Measurements from ENCODE around the gene SP7.
"Not testable (repeated sequence)": the region's sequence is repeated elsewhere in the genome, so short reads cannot be mapped to it uniquely, and the experiment has no call there.

SP7 gene

DNA sequence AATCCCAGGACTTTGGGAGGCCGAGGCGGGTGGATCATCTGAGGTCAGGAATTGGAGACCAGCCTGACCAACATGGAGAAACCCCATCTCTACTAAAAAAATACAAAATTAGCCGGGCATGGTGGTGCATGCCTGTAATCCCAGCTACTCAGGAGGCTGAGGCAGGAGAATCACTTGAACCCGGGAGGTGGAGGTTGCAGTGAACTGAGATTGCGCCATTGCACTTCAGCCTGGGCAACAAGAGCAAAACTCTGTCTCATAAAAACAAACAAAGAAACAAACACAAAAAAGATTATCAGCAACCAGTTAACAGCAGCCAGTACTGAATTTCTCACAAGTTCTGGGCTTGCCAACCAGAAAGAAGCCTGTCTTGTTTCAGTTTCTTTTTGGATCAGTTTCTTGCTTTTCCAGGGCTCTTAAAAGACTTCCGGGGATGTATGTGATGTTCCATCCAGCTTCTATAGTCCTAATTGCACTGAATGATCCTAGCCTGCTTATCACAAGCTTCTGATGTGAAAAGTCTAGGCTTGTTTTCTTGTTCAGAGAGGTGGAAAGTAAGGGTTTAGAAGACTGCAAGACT, 37.5 kb upstream of the SP7 start:
- H3K27me3 ChIP-seq (ENCODE audit: control insufficient read depth, insufficient read depth, low read length); H3K9me3 ChIP-seq (ENCODE audit: control insufficient read depth, low read length); H3K36me3 ChIP-seq (ENCODE audit: control insufficient read depth, insufficient read depth, low read length); H3K4me3 ChIP-seq (ENCODE audit: low read length): not testable (repeated sequence)
- Histone ChIP-seq H3K9ac (ENCODE audit: low read length) (peak overlapping the region; percentile 36), H3K4me1 (ENCODE audit: control insufficient read depth, insufficient read depth, low read length) (peaks cover 27% of the 10 kb centered on the region)

DNA sequence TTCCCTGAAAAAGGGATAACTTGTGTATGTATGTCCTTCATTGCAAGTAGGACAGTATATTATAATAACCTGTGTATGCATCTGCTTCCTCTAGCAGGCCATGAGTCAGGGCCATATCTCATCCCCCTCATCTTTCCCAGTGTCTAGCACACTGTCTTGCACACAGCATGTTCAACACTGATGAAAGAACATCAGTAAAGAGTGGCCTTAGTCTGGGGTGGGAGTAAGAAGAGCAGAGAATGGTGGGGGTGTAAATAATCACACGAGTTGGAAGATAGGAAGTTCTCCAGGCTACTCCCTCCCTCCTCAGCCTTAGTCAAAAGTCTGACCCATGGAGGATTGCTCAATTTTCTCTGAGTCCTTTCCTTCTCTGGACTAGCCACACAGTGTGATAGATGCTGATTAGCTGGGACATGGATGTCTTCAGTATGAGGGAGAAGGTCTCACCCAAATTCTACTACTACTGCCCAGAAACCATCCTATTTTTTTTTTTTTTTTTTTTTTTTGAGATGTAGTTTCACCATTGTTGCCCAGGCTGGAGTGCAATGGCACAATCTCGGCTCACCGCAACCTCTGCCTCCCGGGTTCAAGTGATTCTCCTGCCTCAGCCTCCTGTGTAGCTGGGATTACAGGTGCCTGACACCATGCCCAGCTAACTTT, 29.2 kb upstream of the SP7 start:
- Histone ChIP-seq H3K27me3 (ENCODE audit: control insufficient read depth, insufficient read depth, low read length) (no peaks in the 10 kb centered on the region), H3K4me3 (ENCODE audit: low read length) (no peak overlapping the region), H3K36me3 (ENCODE audit: control insufficient read depth, insufficient read depth, low read length) (no peaks in the 10 kb centered on the region), H3K4me1 (ENCODE audit: control insufficient read depth, insufficient read depth, low read length) (peaks cover 5% of the 10 kb centered on the region), H3K9ac (ENCODE audit: low read length) (no peak overlapping the region), H3K9me3 (ENCODE audit: control insufficient read depth, low read length) (no peaks in the 10 kb centered on the region)

DNA sequence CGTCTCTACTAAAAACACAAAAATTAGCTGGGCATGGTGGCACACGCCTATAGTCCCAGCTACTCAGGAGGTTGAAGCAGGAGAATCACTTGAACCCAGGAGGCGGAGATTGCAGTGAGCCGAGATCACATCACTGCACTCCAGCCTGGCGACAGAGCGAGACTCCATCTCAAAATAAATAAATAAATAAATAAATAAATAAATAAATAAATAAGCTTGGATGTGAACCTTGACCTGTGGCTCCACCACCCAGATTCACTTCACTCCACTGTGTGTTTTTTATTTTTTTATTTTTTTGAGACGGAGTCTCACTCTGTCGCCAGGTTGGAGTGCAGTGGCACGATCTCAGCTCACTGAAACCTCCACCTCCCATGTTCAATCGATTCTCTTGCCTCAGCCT, 25.5 kb upstream of the SP7 start:
- H3K4me1 ChIP-seq (ENCODE audit: control insufficient read depth, insufficient read depth, low read length); H3K4me3 ChIP-seq (ENCODE audit: low read length); H3K9me3 ChIP-seq (ENCODE audit: control insufficient read depth, low read length); H3K9ac ChIP-seq (ENCODE audit: low read length); H3K36me3 ChIP-seq (ENCODE audit: control insufficient read depth, insufficient read depth, low read length); H3K27me3 ChIP-seq (ENCODE audit: control insufficient read depth, insufficient read depth, low read length): not testable (repeated sequence)

DNA sequence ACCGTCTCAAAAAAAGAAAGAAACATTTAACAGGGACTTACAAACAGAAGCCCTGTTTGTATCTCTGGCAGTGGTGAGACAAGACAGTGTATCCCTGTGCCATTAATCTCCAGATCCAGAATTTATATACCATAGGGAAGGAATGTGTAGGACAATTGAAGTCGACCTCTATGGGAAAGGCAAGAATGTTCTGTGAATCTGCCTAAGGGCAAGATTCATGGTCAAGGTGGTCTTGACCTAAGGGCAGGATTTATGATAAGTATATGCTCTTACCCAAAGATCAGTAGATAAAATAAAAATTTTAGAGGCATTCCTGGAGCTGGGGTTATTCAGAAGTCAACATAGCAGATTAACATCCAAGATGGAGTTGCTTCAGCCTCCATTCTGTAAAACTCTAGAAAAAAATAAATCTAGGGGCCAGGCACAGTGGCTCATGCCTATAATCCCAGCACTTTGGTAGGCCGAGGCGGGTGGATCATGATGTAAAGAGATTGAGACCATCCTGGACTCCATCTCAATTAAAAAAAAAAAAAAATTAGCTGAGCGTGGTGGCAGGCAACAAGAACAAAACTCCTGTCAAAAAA, 22.8 kb upstream of the SP7 start:
- peaks cover 3% of the 10 kb centered on the region for H3K4me1 ChIP-seq (ENCODE audit: control insufficient read depth, insufficient read depth, low read length)
- H3K27me3 ChIP-seq (ENCODE audit: control insufficient read depth, insufficient read depth, low read length) = no peaks in the 10 kb centered on the region
- no peaks in the 10 kb centered on the region for H3K9me3 ChIP-seq (ENCODE audit: control insufficient read depth, low read length)
- H3K9ac ChIP-seq (ENCODE audit: low read length) = no peak overlapping the region
- no peaks in the 10 kb centered on the region for H3K36me3 ChIP-seq (ENCODE audit: control insufficient read depth, insufficient read depth, low read length)
- H3K4me3 ChIP-seq (ENCODE audit: low read length) = no peak overlapping the region

DNA sequence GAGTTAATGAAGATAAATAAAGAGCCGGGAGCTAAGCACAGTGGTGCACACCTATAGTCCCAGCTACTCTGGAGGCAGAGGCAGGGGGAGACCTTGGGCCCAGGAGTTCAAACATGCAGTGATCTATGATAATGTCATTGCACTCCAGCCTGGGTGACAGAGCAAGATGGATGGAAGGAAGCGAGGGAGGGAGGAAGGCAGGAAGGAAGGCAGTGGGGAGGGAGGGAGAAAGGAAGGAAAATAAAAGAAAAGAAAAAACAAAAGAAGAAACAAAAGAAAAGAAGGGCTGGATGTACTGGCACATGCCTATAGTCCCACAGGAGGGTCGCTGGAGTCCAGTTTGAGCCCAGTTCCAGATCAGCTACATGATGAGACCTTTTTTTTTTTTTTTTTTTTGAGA, 19.0 kb upstream of the SP7 start:
- H3K9me3 ChIP-seq (ENCODE audit: control insufficient read depth, low read length) = no peaks in the 10 kb centered on the region

DNA sequence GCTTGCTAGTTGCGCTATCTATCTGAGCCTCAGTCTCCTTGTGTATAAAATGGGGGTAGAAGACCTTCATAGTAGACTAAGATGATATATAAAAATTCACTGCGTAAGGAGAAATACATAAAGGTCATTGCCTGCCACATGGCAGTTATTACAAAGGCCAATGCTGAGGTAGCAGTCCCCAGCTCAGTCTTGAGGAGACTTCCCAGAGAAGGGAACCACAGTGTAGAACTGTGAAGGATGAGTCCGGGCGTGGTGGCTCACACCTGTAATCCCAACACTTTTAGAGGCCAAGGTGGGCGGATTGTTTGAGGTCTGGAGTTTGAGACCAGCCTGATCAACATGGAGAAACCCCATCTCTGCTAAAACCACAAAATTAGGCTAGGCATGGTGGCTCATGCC, 17.1 kb upstream of the SP7 start:
- H3K9me3 ChIP-seq (ENCODE audit: control insufficient read depth, low read length) = no peaks in the 10 kb centered on the region
- peak overlapping the region; percentile 4 for H3K9ac ChIP-seq (ENCODE audit: low read length)
- no peaks in the 10 kb centered on the region for H3K36me3 ChIP-seq (ENCODE audit: control insufficient read depth, insufficient read depth, low read length)

More for the DNA sequence above, 19.0 kb upstream of the SP7 start:
- Histone ChIP-seq H3K36me3 (ENCODE audit: control insufficient read depth, insufficient read depth, low read length) (no peaks in the 10 kb centered on the region), H3K9ac (ENCODE audit: low read length) (no peak overlapping the region), H3K4me1 (ENCODE audit: control insufficient read depth, insufficient read depth, low read length) (peaks cover 15% of the 10 kb centered on the region), H3K4me3 (ENCODE audit: low read length) (no peak overlapping the region), H3K27me3 (ENCODE audit: control insufficient read depth, insufficient read depth, low read length) (no peaks in the 10 kb centered on the region)

DNA sequence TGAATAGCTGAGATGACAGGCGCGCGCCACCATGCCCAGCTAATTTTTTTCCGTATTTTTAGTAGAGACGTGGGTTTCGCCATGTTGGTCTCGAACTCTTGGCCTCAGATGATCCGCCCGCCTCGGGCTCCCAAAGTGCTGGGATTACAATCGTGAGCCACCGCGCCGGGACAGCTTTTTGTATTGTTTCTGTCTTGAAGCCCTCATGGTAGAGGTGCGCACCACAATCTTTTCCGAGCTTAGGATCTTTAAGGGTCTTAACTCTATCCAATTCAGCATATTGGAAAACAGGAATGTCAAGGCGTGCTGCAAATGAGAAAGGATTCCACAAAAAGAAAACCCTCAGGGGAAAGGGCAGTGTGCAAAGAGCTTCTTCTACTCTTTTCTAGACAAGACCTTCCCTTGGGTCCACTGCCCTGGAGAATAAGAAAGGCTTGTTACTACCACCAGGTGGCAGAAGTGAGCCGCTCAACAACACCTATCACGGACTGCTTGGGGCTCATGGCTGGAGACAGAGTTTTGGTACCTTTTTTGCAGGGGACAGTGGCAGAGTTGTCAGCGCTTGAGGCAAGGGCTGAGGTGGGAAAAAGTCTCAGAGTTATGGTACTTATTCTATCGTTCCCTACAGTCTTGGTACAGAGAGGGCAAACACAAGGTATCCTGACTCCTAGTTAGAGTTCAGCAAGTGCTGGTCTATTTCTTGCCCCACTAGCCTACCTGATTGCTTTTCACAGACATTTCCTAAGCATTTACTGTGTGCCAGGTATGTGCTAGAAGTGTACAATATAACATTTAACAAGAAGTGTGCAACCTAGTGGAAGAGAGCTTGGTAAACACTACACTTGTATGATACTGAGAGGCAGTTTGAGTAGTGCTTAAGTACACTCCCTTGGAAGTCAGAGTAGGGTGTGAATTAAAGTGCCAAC, 16.4 kb upstream of the SP7 start:
- no peaks in the 10 kb centered on the region for H3K9me3 ChIP-seq (ENCODE audit: control insufficient read depth, low read length)
- H3K4me3 ChIP-seq (ENCODE audit: low read length) = no peak overlapping the region
- H3K36me3 ChIP-seq (ENCODE audit: control insufficient read depth, insufficient read depth, low read length) = no peaks in the 10 kb centered on the region
- peaks cover 15% of the 10 kb centered on the region for H3K4me1 ChIP-seq (ENCODE audit: control insufficient read depth, insufficient read depth, low read length)
- H3K9ac ChIP-seq (ENCODE audit: low read length) = peak overlapping the region; percentile 19
- no peaks in the 10 kb centered on the region for H3K27me3 ChIP-seq (ENCODE audit: control insufficient read depth, insufficient read depth, low read length)

More for the DNA sequence above, 17.1 kb upstream of the SP7 start:
- Histone ChIP-seq H3K4me3 (ENCODE audit: low read length) (no peak overlapping the region), H3K4me1 (ENCODE audit: control insufficient read depth, insufficient read depth, low read length) (peaks cover 15% of the 10 kb centered on the region), H3K27me3 (ENCODE audit: control insufficient read depth, insufficient read depth, low read length) (no peaks in the 10 kb centered on the region)

DNA sequence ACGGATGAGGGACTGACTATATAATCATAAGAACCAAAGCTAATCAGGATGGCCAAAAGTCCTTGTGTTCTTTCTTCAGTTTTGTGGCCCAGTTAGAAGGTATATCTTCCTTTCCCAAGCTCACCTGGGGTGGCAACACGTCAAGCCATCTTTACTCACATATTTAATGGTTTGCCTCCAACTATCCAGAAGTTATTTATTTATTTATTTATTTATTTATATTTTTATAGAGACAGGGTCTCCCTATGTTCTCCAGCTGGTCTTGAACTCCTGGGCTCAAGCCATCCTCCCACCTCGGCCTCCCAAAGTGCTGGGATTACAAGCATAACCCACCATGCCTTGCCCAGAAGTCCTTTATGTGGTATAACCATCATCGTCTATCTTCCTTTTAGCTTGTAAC, 11.8 kb upstream of the SP7 start:
- Histone ChIP-seq H3K9ac (ENCODE audit: low read length) (no peak overlapping the region), H3K9me3 (ENCODE audit: control insufficient read depth, low read length) (no peaks in the 10 kb centered on the region), H3K36me3 (ENCODE audit: control insufficient read depth, insufficient read depth, low read length) (no peaks in the 10 kb centered on the region), H3K4me1 (ENCODE audit: control insufficient read depth, insufficient read depth, low read length) (peaks cover 24% of the 10 kb centered on the region), H3K4me3 (ENCODE audit: low read length) (no peak overlapping the region), H3K27me3 (ENCODE audit: control insufficient read depth, insufficient read depth, low read length) (peaks cover 5% of the 10 kb centered on the region)

DNA sequence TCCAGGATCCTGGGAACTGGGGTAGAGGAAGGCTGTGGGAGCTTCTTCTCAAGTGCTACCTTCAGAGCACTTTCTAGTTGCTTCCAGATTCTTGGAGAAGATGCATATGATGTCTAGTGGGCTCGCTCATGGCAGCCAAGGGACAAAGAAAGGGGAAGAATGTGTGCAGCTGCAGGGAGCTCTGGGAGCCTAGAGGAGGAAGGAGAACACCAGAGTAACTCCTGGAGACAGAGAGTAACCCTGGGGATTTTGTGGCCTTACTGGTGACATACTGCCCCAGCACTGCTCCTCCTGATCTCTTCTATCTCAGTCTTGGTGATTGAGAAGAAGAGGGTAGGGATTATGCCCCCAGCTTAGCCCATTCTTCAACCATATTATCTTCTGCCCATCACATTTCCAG, 10.3 kb upstream of the SP7 start:
- Histone ChIP-seq H3K4me1 (ENCODE audit: control insufficient read depth, insufficient read depth, low read length) (peaks cover 17% of the 10 kb centered on the region), H3K4me3 (ENCODE audit: low read length) (no peak overlapping the region), H3K36me3 (ENCODE audit: control insufficient read depth, insufficient read depth, low read length) (no peaks in the 10 kb centered on the region), H3K9me3 (ENCODE audit: control insufficient read depth, low read length) (no peaks in the 10 kb centered on the region), H3K27me3 (ENCODE audit: control insufficient read depth, insufficient read depth, low read length) (peaks cover 5% of the 10 kb centered on the region), H3K9ac (ENCODE audit: low read length) (no peak overlapping the region)

DNA sequence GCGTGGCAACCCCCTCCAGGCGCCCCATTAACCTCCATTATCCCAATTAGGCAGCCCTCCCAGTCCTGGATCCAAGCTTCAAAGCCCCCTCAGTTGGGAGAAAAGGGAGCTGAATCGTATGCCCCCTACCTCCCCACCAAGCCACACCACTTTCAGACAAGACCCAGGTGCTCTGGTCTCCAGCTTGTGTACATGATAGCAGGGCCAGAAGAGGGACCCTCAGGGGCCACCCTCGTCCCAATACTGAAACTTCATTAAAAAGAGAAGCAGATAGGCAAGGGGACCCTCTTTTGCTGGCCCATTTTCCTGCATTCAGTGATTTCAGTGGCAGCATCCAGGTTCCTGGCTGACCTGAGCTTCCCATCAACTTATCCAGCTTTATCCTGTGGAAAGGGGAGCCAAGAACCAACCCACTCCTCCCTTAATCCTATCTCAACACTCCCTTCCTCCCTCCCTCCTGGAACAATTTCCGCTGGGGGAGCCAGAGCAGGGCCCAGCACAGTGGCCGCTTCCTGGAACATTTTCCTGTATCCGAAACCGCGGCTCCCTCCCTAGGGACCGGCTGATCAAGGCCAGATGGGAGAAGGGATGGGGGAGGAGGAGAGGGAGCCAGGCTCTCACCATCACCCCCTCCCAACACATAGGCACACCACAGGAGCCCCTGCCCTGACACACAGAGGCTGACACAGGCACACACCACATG, 9.5 kb upstream of the SP7 start:
- Histone ChIP-seq H3K27me3 (ENCODE audit: control insufficient read depth, insufficient read depth, low read length) (peaks cover 5% of the 10 kb centered on the region), H3K36me3 (ENCODE audit: control insufficient read depth, insufficient read depth, low read length) (no peaks in the 10 kb centered on the region), H3K9me3 (ENCODE audit: control insufficient read depth, low read length) (no peaks in the 10 kb centered on the region), H3K9ac (ENCODE audit: low read length) (peak overlapping the region; percentile 63), H3K4me3 (ENCODE audit: low read length) (peak overlapping the region; percentile 15), H3K4me1 (ENCODE audit: control insufficient read depth, insufficient read depth, low read length) (peaks cover 17% of the 10 kb centered on the region)

DNA sequence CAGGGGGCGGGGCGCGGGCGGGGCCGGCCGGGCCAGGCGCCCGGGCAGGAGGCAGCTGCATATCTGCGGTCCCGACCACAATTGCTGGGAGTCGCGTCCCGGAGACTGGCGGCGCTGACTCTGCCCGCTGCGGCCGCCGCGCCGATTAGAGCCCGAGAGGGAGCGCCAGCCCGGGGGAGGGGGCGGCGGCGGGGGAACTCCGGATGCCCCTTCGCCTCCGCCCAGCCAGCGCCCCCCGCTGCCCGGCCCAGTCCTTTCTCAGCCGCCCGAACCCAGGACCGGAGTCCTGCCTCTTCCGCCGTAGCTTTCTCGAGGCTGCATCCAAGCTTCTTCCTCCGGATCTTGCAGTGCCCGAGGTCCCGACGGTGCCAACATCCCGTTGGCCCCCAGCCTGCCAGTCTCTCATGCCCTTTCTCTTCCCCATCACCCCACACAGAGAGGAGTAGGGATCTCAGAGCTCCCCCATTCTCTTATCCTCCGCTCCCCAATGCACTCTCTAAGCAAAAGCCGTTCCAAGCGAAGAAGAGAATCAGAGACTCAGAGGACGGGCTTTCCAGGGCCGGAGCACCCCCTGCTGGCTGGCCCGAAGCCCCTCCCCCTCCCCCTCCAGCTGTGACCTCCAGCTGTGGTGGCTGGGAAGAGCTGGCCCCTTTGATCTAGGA, 8.8 kb upstream of the SP7 start:
- Histone ChIP-seq H3K9ac (ENCODE audit: low read length) (peak overlapping the region; percentile 63), H3K9me3 (ENCODE audit: control insufficient read depth, low read length) (no peaks in the 10 kb centered on the region), H3K27me3 (ENCODE audit: control insufficient read depth, insufficient read depth, low read length) (peaks cover 5% of the 10 kb centered on the region), H3K36me3 (ENCODE audit: control insufficient read depth, insufficient read depth, low read length) (no peaks in the 10 kb centered on the region), H3K4me1 (ENCODE audit: control insufficient read depth, insufficient read depth, low read length) (peaks cover 17% of the 10 kb centered on the region), H3K4me3 (ENCODE audit: low read length) (peak overlapping the region; percentile 15)

Measured in mucosa of stomach (tissue), 1 donor.